Neural progenitor cell (in vitro differentiated cells): Measurements from ENCODE around the gene TRIO. TPM values are rescaled to one million over a fixed set of nuclear protein-coding genes. Genes with fewer than 3 reads are reported as not detected.

Source experiments
- DNase-seq: peaks from one replicate; pipeline ENCODE4 v3.0.0-alpha.2; 2016; ENCODE audit warnings: low spot score
- H2AFZ ChIP-seq: fragments of 200-600 bp; sonication (generic); replicated peaks from 2 replicates; pipeline ENCODE4 v1.6.1; 2016; ENCODE audit warnings: antibody characterized with exemption
- H3F3A ChIP-seq: fragments of 200-600 bp; sonication (generic); 2 replicates; pipeline ENCODE4 v1.6.1; 2016; ENCODE audit warnings: antibody characterized with exemption, low read depth
- H3K27ac ChIP-seq: fragments of 200-600 bp; sonication (generic); 2 replicates; pipeline ENCODE4 v1.5.1; 2016; ENCODE audit warnings: mild to moderate bottlenecking
- H3K27me3 ChIP-seq: fragments of 200-600 bp; sonication (generic); 2 replicates; pipeline ENCODE4 v1.6.1; 2016; ENCODE audit warnings: mild to moderate bottlenecking, moderate library complexity
- H3K36me3 ChIP-seq: fragments of 200-600 bp; sonication (generic); 2 replicates; pipeline ENCODE4 v1.5.1; 2016
- H3K4me1 ChIP-seq: fragments of 200-600 bp; sonication (generic); 2 replicates; pipeline ENCODE4 v1.6.1; 2016; ENCODE audit warnings: mixed run types
- H3K4me2 ChIP-seq: fragments of 200-600 bp; sonication (generic); 2 replicates; pipeline ENCODE4 v1.6.1; 2016
- H3K4me3 ChIP-seq: fragments of 200-600 bp; sonication (generic); 2 replicates; pipeline ENCODE4 v1.5.1; 2016
- H3K79me2 ChIP-seq: fragments of 200-600 bp; sonication (generic); 2 replicates; pipeline ENCODE4 v1.6.1; 2016; ENCODE audit warnings: low read depth
- H3K9ac ChIP-seq: fragments of 200-600 bp; sonication (generic); 2 replicates; pipeline ENCODE4 v1.6.1; 2016
- H3K9me3 ChIP-seq: fragments of 200-600 bp; sonication (generic); 2 replicates; pipeline ENCODE4 v1.5.1; 2016; ENCODE audit warnings: low read depth
- H4K20me1 ChIP-seq: fragments of 200-600 bp; sonication (generic); 2 replicates; pipeline ENCODE4 v1.6.1; 2016; ENCODE audit warnings: low read depth
- H3K27ac Mint-ChIP-seq: 3 replicates; pipeline ENCODE4 v1.8.0; 2021; ENCODE audit warnings: mixed read lengths
- H3K27me3 Mint-ChIP-seq: 2 replicates; pipeline ENCODE4 v1.8.0; 2022; ENCODE audit warnings: low read depth, mild to moderate bottlenecking, inconsistent platforms, moderate library complexity, mixed read lengths; ENCODE audit not compliant: insufficient read depth
- H3K36me3 Mint-ChIP-seq: 3 replicates; pipeline ENCODE4 v1.8.0; 2021; ENCODE audit warnings: mixed read lengths
- H3K4me1 Mint-ChIP-seq: 3 replicates; pipeline ENCODE4 v1.8.0; 2021; ENCODE audit warnings: mixed read lengths
- H3K4me3 Mint-ChIP-seq: 3 replicates; pipeline ENCODE4 v1.8.0; 2021; ENCODE audit warnings: mild to moderate bottlenecking, moderate library complexity, mixed read lengths
- H3K9me3 Mint-ChIP-seq: 3 replicates; pipeline ENCODE4 v1.8.0; 2020; ENCODE audit warnings: mixed read lengths
- EZH2 ChIP-seq: fragments of 200-600 bp; sonication (generic); IDR thresholded peaks from 2 replicates; pipeline ENCODE4 v1.6.1; 2017; ENCODE audit warnings: antibody characterized with exemption, mild to moderate bottlenecking, moderate library complexity
- EZH2phosphoT487 ChIP-seq: fragments of 200-600 bp; sonication (generic); IDR thresholded peaks from 2 replicates; pipeline ENCODE4 v1.6.1; 2017; ENCODE audit warnings: antibody characterized with exemption
- total RNA-seq: library from RNA; depleted of rRNA; stranded (reverse); fragments of >200 nt; gene quantifications from 2 replicates; pipeline ENCODE4 v1.2.3, GENCODE V29; 2015; ENCODE audit warnings: low replicate concordance
- TF ChIP-seq, protein P1 (sequence below): fragments of 200-600 bp; sonication (generic); IDR thresholded peaks from 2 replicates; pipeline ENCODE4 v1.5.1; 2017; ENCODE audit warnings: antibody characterized with exemption, mild to moderate bottlenecking

The TRIO gene
- total RNA-seq, 1 donor from 2014 or later: 84.7 TPM

DNA sequence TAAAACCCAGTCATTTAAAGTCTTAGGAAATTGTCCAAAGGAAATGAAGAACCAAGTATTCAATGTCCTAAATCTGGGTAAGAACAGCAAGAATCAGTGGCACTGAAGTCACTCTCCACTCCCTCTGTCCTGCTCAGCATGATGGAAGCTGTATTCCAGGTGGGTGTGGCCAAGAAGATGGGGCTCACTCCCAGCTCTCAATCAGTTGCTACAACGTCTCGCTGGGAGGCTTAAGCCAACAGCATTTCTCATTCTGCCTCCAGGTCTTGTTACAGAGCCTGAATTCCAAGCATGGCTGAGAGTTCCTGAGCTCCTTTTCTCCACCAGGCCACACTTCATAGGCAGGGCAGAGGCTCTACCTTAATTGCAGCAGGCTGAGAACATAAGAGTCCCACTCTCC, 41.2 kb upstream of the TRIO start:
- Histone ChIP-seq H3K27me3 (no peaks in the 10 kb centered on the region), H2AFZ (peak overlapping the region; percentile 85), H3F3A (peaks cover 12% of the 10 kb centered on the region), H3K4me1 (peaks cover 13% of the 10 kb centered on the region), H3K4me2 (peak overlapping the region; percentile 42), H3K79me2 (no peaks in the 10 kb centered on the region), H3K4me3 (no peak overlapping the region), H3K27ac (peak overlapping the region; percentile 75), H3K9ac (no peak overlapping the region), H4K20me1 (no peaks in the 10 kb centered on the region), H3K36me3 (no peaks in the 10 kb centered on the region), H3K9me3 (no peaks in the 10 kb centered on the region)
- Mint-ChIP-seq H3K4me3 (no peak overlapping the region), H3K9me3 (no peaks in the 10 kb centered on the region), H3K36me3 (no peaks in the 10 kb centered on the region), H3K27me3 (peaks cover 5% of the 10 kb centered on the region), H3K27ac (no peak overlapping the region), H3K4me1 (peaks cover 5% of the 10 kb centered on the region)
- TF ChIP-seq EZH2phosphoT487 (no peak), EZH2 (no peak)
- TF ChIP-seq, protein P1, sequence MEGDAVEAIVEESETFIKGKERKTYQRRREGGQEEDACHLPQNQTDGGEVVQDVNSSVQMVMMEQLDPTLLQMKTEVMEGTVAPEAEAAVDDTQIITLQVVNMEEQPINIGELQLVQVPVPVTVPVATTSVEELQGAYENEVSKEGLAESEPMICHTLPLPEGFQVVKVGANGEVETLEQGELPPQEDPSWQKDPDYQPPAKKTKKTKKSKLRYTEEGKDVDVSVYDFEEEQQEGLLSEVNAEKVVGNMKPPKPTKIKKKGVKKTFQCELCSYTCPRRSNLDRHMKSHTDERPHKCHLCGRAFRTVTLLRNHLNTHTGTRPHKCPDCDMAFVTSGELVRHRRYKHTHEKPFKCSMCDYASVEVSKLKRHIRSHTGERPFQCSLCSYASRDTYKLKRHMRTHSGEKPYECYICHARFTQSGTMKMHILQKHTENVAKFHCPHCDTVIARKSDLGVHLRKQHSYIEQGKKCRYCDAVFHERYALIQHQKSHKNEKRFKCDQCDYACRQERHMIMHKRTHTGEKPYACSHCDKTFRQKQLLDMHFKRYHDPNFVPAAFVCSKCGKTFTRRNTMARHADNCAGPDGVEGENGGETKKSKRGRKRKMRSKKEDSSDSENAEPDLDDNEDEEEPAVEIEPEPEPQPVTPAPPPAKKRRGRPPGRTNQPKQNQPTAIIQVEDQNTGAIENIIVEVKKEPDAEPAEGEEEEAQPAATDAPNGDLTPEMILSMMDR: no peak
- peak; percentile 76 for DNase-seq

- Mint-ChIP-seq H3K27ac (no peak overlapping the region), H3K4me1 (peaks cover 5% of the 10 kb centered on the region), H3K27me3 (peaks cover 5% of the 10 kb centered on the region), H3K36me3 (no peaks in the 10 kb centered on the region), H3K9me3 (no peaks in the 10 kb centered on the region), H3K4me3 (no peak overlapping the region)
- TF ChIP-seq, protein P1: no peak
- TF ChIP-seq EZH2phosphoT487 (no peak), EZH2 (no peak)
- H4K20me1 ChIP-seq: no peaks in the 10 kb centered on the region
- H2AFZ ChIP-seq: peak overlapping the region; percentile 85
- H3K9ac ChIP-seq: no peak overlapping the region
- no peaks in the 10 kb centered on the region for H3K27me3 ChIP-seq
- no peak for DNase-seq
- H3K9me3 ChIP-seq: no peaks in the 10 kb centered on the region
- peaks cover 13% of the 10 kb centered on the region for H3K4me1 ChIP-seq
- no peaks in the 10 kb centered on the region for H3K79me2 ChIP-seq
- peak overlapping the region; percentile 42 for H3K4me2 ChIP-seq
- peak overlapping the region; percentile 75 for H3K27ac ChIP-seq
- H3F3A ChIP-seq: peaks cover 12% of the 10 kb centered on the region
- H3K4me3 ChIP-seq: no peak overlapping the region
- H3K36me3 ChIP-seq: no peaks in the 10 kb centered on the region
Measured at GRCh38 chr5:14102666-14103065, 40.5 kb upstream of the TRIO start.

DNA sequence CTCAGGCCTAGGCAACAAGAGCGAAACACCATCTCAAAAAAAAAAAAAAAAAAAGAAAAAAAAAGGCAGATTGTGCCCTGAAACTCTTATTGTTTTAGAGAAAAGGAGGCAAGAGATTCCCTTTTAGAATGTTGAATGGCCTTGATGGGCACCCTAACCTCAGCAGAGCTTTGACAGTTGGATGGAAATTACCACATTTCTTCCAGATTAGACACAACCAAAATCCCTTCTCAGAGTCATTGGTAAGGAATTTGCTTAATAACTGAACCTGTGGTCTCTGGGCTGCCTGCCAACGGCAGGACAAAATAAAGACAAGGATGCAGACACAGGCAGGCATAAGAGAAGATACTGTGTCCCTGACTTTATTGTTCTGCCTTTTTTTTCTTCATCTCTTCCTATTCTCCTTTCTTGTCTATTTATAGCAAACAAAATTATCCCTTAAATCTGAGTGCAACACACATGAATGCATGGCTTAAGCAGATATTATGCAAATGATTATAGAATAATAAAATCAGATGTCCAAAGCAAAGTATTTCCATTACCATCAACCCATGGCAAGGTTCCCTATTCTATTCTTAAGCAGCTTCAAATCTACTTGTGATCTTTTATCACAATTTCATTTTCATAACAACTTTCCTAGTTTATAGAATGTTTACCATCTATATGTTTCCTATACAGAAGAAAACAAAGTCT, 37.3 kb upstream of the TRIO start:
- Histone ChIP-seq H3K27ac (no peak overlapping the region), H3K36me3 (no peaks in the 10 kb centered on the region), H3K4me2 (no peak overlapping the region), H3K27me3 (no peaks in the 10 kb centered on the region), H4K20me1 (no peaks in the 10 kb centered on the region), H2AFZ (no peak overlapping the region), H3K4me3 (no peak overlapping the region), H3K4me1 (peaks cover 13% of the 10 kb centered on the region), H3F3A (peaks cover 12% of the 10 kb centered on the region), H3K9me3 (no peaks in the 10 kb centered on the region), H3K9ac (no peak overlapping the region), H3K79me2 (no peaks in the 10 kb centered on the region)
- no peak overlapping the region for H3K27ac Mint-ChIP-seq
- H3K4me3 Mint-ChIP-seq: no peak overlapping the region
- H3K4me1 Mint-ChIP-seq: peaks cover 5% of the 10 kb centered on the region
- H3K9me3 Mint-ChIP-seq: peaks cover 4% of the 10 kb centered on the region
- H3K27me3 Mint-ChIP-seq: peaks cover 3% of the 10 kb centered on the region
- TF ChIP-seq, protein P1: no peak
- TF ChIP-seq EZH2phosphoT487 (no peak), EZH2 (no peak)
- no peaks in the 10 kb centered on the region for H3K36me3 Mint-ChIP-seq
- DNase-seq: no peak
